ENCODE measurements around the gene TAGLN.

Gene TAGLN

GRCh38 chr11:117199053-117199915, at the start of gene TAGLN:
Gene TAGLN, plus strand, starts transcription at chr11:117199370. Its CDS starts 3,644 bp downstream, at chr11:117203014.
- DNase-seq (ENCODE audit: low spot score) (no peak), FAIRE-seq (no peak)

- no peak for DNase-seq (ENCODE audit: low spot score)
- FAIRE-seq: no peak
These were observed 47.1 kb upstream of the TAGLN start for GRCh38 chr11:117152066-117152465.

- DNase-seq (ENCODE audit: low spot score): no peak
- FAIRE-seq: no peak
These were observed 44.7 kb upstream of the TAGLN start for GRCh38 chr11:117154468-117154867.

- no peak for FAIRE-seq
- DNase-seq (ENCODE audit: low spot score): no peak
These were observed 41.7 kb upstream of the TAGLN start for GRCh38 chr11:117157507-117157906.

- FAIRE-seq: no peak
These were observed 39.3 kb upstream of the TAGLN start for GRCh38 chr11:117159892-117160291.

GRCh38 chr11:117160826-117161225, 38.3 kb upstream of the TAGLN start:
- DNase-seq (ENCODE audit: low spot score) (no peak), FAIRE-seq (no peak)

More at GRCh38 chr11:117159892-117160291, 39.3 kb upstream of the TAGLN start:
- DNase-seq (ENCODE audit: low spot score): no peak

- no peak for FAIRE-seq
- DNase-seq (ENCODE audit: low spot score): no peak
These were observed 32.7 kb upstream of the TAGLN start for GRCh38 chr11:117166491-117166890.

GRCh38 chr11:117169736-117170135, 29.4 kb upstream of the TAGLN start:
- DNase-seq (ENCODE audit: low spot score): no peak

GRCh38 chr11:117170210-117170609, 29.0 kb upstream of the TAGLN start:
- no peak for FAIRE-seq

More at GRCh38 chr11:117169736-117170135, 29.4 kb upstream of the TAGLN start:
- FAIRE-seq: no peak

GRCh38 chr11:117171007-117171403, 28.2 kb upstream of the TAGLN start:
- FAIRE-seq (no peak), DNase-seq (ENCODE audit: low spot score) (no peak)

More at GRCh38 chr11:117170210-117170609, 29.0 kb upstream of the TAGLN start:
- DNase-seq (ENCODE audit: low spot score): no peak

GRCh38 chr11:117171404-117172061, 27.6 kb upstream of the TAGLN start:
- no peak for FAIRE-seq

GRCh38 chr11:117172724-117173421, 26.3 kb upstream of the TAGLN start:
- DNase-seq (ENCODE audit: low spot score): no peak
- no peak for FAIRE-seq

More at GRCh38 chr11:117171404-117172061, 27.6 kb upstream of the TAGLN start:
- DNase-seq (ENCODE audit: low spot score): no peak

GRCh38 chr11:117175104-117175503, 24.1 kb upstream of the TAGLN start:
- DNase-seq (ENCODE audit: low spot score): no peak
- no peak for FAIRE-seq

- FAIRE-seq (no peak), DNase-seq (ENCODE audit: low spot score) (no peak)
These were observed 23.4 kb upstream of the TAGLN start for GRCh38 chr11:117175781-117176180.

- FAIRE-seq (no peak), DNase-seq (ENCODE audit: low spot score) (no peak)
These were observed 23.0 kb upstream of the TAGLN start for GRCh38 chr11:117176186-117176585.

GRCh38 chr11:117177534-117178209, 21.5 kb upstream of the TAGLN start:
- no peak for FAIRE-seq

GRCh38 chr11:117178210-117179034, 20.7 kb upstream of the TAGLN start, which contains the start of gene SIDT2:
Gene SIDT2, plus strand, starts transcription at chr11:117178743. Its CDS starts 521 bp downstream, at chr11:117179264.
- DNase-seq (ENCODE audit: low spot score) (peak; percentile 59), FAIRE-seq (peak; percentile 68)

More at GRCh38 chr11:117177534-117178209, 21.5 kb upstream of the TAGLN start:
- no peak for DNase-seq (ENCODE audit: low spot score)

- FAIRE-seq (no peak), DNase-seq (ENCODE audit: low spot score) (no peak)
These were observed 19.8 kb upstream of the TAGLN start for GRCh38 chr11:117179048-117179999.

GRCh38 chr11:117180020-117180419, 19.1 kb upstream of the TAGLN start:
- DNase-seq (ENCODE audit: low spot score): no peak

More at GRCh38 chr11:117180020-117180419, 19.1 kb upstream of the TAGLN start:
- FAIRE-seq: no peak

Data from RCC 7860 (cell line).